ENCODE data around the gene KCNB1.

GRCh38 chr20:49510562-49511122 lies 28.2 kb upstream of the KCNB1 start:
- no peak for TF ChIP-seq CTCF (IDR thresholded peaks at IDR 0.05)
- TF ChIP-seq POLR2AphosphoS5 (IDR thresholded peaks at IDR 0.05; ENCODE audit: insufficient read depth in 1 of 2, low read depth in 1 of 2): peak; percentile 21 to 92
